B cell (primary cell): ENCODE results near the gene GPC5. TPM values are rescaled to one million over a fixed set of nuclear protein-coding genes. Genes with fewer than 3 reads are reported as not detected.

Experiments
- ATAC-seq: fragments of 200-7000 bp; cut with Tn5 transposase; one replicate; pipeline ENCODE4 v1.10.0; 2021; ENCODE audit warnings: low read depth, mild to moderate bottlenecking, moderate number of reproducible peaks, moderate library complexity
- CTCF ChIA-PET: fragments of 350-600 bp; sonication (Branson Sonifier 250); formaldehyde crosslinking; loops from one replicate; lab custom pipeline; 2021; ENCODE audit warnings: antibody characterized with exemption, inconsistent platforms; lab: Charles Lee
- POLR2A ChIA-PET: fragments of 350-600 bp; sonication (Branson Sonifier 250); formaldehyde crosslinking; loops from one replicate; lab custom pipeline; 2021; ENCODE audit warnings: antibody characterized with exemption; lab: Charles Lee
- DNase-seq: peaks from one replicate; pipeline ENCODE4 v3.0.0; 2013
- H2AFZ ChIP-seq: 2 replicates; pipeline ENCODE4 v1.6.1; 2012; ENCODE audit warnings: mild to moderate bottlenecking, low read depth, low read length; ENCODE audit not compliant: insufficient read depth, poor library complexity, severe bottlenecking
- H3K27ac ChIP-seq, 2 donors: 1 replicate in 1 of 2; 2 replicates in 1 of 2; pipeline ENCODE4 v1.5.1; 2012 to 2013; ENCODE audit warnings: low read length in 2 of 2, mild to moderate bottlenecking in 2 of 2, moderate library complexity in 1 of 2
- H3K27me3 ChIP-seq, 4 experiments: fragments of 200-600 bp in 1 of 4; sonication (generic) in 1 of 4; replicated peaks in 1 of 4; 1 replicate in 2 of 4; 2 replicates in 2 of 4; pipeline versions ENCODE4 v1.6.1 to v1.7.0; 2013 to 2016; ENCODE audit warnings: low read length in 3 of 4, mild to moderate bottlenecking in 2 of 4, mixed read lengths in 1 of 4, moderate library complexity in 1 of 4; ENCODE audit not compliant: insufficient read depth in 4 of 4, control insufficient read depth in 3 of 4; ENCODE audit errors: control extremely low read depth in 1 of 4
- H3K36me3 ChIP-seq, 2 experiments: replicated peaks in 1 of 2; 1 replicate in 1 of 2; 2 replicates in 1 of 2; pipeline versions ENCODE4 v1.6.1 to v1.7.1; 2013; ENCODE audit warnings: low read length in 1 of 2; ENCODE audit not compliant: insufficient read depth in 2 of 2, control insufficient read depth in 1 of 2; ENCODE audit errors: control extremely low read depth in 1 of 2, extremely low read depth in 1 of 2
- H3K4me1 ChIP-seq, 2 donors: fragments of 200-600 bp in 1 of 2; sonication (generic) in 1 of 2; 1 replicate in 1 of 2; 2 replicates in 1 of 2; pipeline versions ENCODE4 v1.5.1 to v1.6.1; 2013 to 2017; ENCODE audit warnings: low read length in 2 of 2; ENCODE audit not compliant: control insufficient read depth in 2 of 2, insufficient read depth in 2 of 2
- H3K4me2 ChIP-seq: replicated peaks from 2 replicates; pipeline ENCODE3; 2012; ENCODE audit warnings: mild to moderate bottlenecking, low read depth, low read length; ENCODE audit not compliant: poor library complexity, severe bottlenecking
- H3K4me3 ChIP-seq, 5 experiments: fragments of 200-600 bp in 1 of 5; sonication (generic) in 1 of 5; 1 replicate in 3 of 5; 2 replicates in 2 of 5; pipeline versions ENCODE4 v1.5.1 to v1.7.0; 2011 to 2016; ENCODE audit warnings: low read length in 4 of 5, mild to moderate bottlenecking in 4 of 5, low read depth in 2 of 5, control low read depth in 1 of 5, moderate library complexity in 1 of 5; ENCODE audit not compliant: insufficient read depth in 1 of 5; ENCODE audit errors: control extremely low read depth in 1 of 5, extremely low read depth in 1 of 5
- H3K79me2 ChIP-seq: fragments of 200-600 bp; sonication (generic); one replicate; pipeline ENCODE4 v1.6.0; 2016; ENCODE audit warnings: low read length; ENCODE audit not compliant: control insufficient read depth, insufficient read depth
- H3K9ac ChIP-seq: fragments of 200-600 bp; sonication (generic); 2 replicates; pipeline ENCODE4 v1.6.1; 2017; ENCODE audit warnings: mild to moderate bottlenecking, low read length, moderate library complexity
- H3K9me3 ChIP-seq, 3 donors: one replicate each; pipeline versions ENCODE4 v1.6.1 to v1.7.1; 2013; ENCODE audit warnings: low read length in 2 of 3; ENCODE audit not compliant: control insufficient read depth in 2 of 3, insufficient read depth in 1 of 3; ENCODE audit errors: control extremely low read depth in 1 of 3
- H4K20me1 ChIP-seq: 2 replicates; pipeline ENCODE4 v1.6.0; 2012; ENCODE audit warnings: mild to moderate bottlenecking, low read length; ENCODE audit not compliant: insufficient read depth, control insufficient read depth, poor library complexity, severe bottlenecking
- H3K27ac Mint-ChIP-seq: one replicate; pipeline ENCODE4 v1.8.0; 2021; ENCODE audit warnings: mixed read lengths
- H3K27me3 Mint-ChIP-seq: one replicate; pipeline ENCODE4 v1.8.0; 2021; ENCODE audit warnings: mixed read lengths
- H3K4me1 Mint-ChIP-seq: one replicate; pipeline ENCODE4 v1.8.0; 2021; ENCODE audit warnings: mixed read lengths
- H3K4me3 Mint-ChIP-seq: one replicate; pipeline ENCODE4 v1.8.0; 2021; ENCODE audit warnings: mixed read lengths
- H3K9me3 Mint-ChIP-seq: one replicate; pipeline ENCODE4 v1.8.0; 2022; ENCODE audit warnings: mixed read lengths; ENCODE audit not compliant: insufficient read depth
- CTCF ChIP-seq: fragments of 200-600 bp; IDR thresholded peaks from one replicate; pipeline ENCODE4 v1.8.0; 2022; ENCODE audit warnings: antibody characterized with exemption, mild to moderate bottlenecking
- EZH2 ChIP-seq: IDR thresholded peaks from 2 replicates; pipeline ENCODE4 v1.6.1; 2012; ENCODE audit warnings: borderline replicate concordance, low read depth, mild to moderate bottlenecking, moderate library complexity, low read length; ENCODE audit not compliant: insufficient read depth, poor library complexity, severe bottlenecking
- WGBS: methylation state at CpG from one replicate; pipeline ENCODE4 v1.1.5; 2013; ENCODE audit warnings: missing lambda C conversion rate; ENCODE audit not compliant: insufficient coverage; 5-methylcytosine and 5-hydroxymethylcytosine counted together
- intact Hi-C: fragments of 100-400 bp; cut with micrococcal nuclease; formaldehyde crosslinking; loops from one replicate; pipeline ENCODE4 v1.10.0; 2022
- polyA plus RNA-seq: library from polyadenylated mRNA; depleted of rRNA; stranded (reverse); fragments of >200 nt; gene quantifications from 2 replicates; pipeline ENCODE4 v1.2.3, GENCODE V29; 2012
- total RNA-seq, 2 donors: library from RNA; stranded (reverse); fragments of 120-200 nt in 1 of 2; gene quantifications; 1 replicate in 1 of 2; 2 replicates in 1 of 2; pipeline versions ENCODE4 v1.2.3 to v1.2.4, GENCODE V29; 2013 to 2022

The GPC5 gene
- total and polyA plus RNA-seq, 2 donors (not counting 1 experiment from before 2014, with no cell fraction given): 0.15 to 0.30 TPM

DNA sequence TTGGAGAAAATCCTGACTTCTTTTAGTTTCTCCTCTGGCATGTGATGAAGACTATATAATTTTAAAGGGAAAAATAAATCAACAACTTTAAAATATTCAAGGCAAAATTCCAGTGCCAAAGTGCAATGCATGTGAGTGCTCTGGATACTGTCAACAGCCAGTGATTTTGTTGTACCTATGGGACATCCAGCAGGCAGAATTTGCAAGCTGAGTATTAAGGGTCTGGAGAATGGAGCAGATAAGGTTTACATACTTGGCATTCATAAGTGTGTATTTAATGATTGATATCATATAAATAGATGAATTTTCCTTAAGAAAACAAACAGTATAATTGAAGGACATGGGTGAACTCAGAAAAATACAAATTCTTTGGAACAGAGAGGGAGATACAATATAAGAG lies 703.4 kb downstream of the GPC5 start:
- intact Hi-C loops: no loop called here
- peaks cover 2% of the 10 kb centered on the region for H3K9me3 Mint-ChIP-seq
- no peaks in the 10 kb centered on the region for H3K4me1 Mint-ChIP-seq

GRCh38 chr13:92103689-92104153 lies 705.3 kb downstream of the GPC5 start:
- no peak for ATAC-seq
- Histone ChIP-seq H3K27me3 (no peaks in the 10 kb centered on the region), H3K4me3 (no peak overlapping the region), H3K36me3 (no peaks in the 10 kb centered on the region), H3K27ac (no peak overlapping the region), H3K4me1 (no peaks in the 10 kb centered on the region), H3K9me3 (no peaks in the 10 kb centered on the region), H3K79me2 (no peaks in the 10 kb centered on the region), H2AFZ (no peak overlapping the region), H3K4me2 (no peak overlapping the region), H4K20me1 (no peaks in the 10 kb centered on the region), H3K9ac (no peak overlapping the region)
- intact Hi-C loops: no loop called here
- CTCF ChIA-PET: no interaction called here
- H3K27ac Mint-ChIP-seq: no peak overlapping the region
- POLR2A ChIA-PET: no interaction called here
- TF ChIP-seq EZH2: no peak
- TF ChIP-seq CTCF: no peak
- H3K4me3 Mint-ChIP-seq: no peak overlapping the region
- no peaks in the 10 kb centered on the region for H3K4me1 Mint-ChIP-seq
- H3K27me3 Mint-ChIP-seq: no peaks in the 10 kb centered on the region
- 63% methylated on average over 6 of the region's 6 CpGs for WGBS
- H3K9me3 Mint-ChIP-seq: no peaks in the 10 kb centered on the region
- DNase-seq: no peak

More for the DNA sequence above, 703.4 kb downstream of the GPC5 start:
- no peaks in the 10 kb centered on the region for H3K27me3 Mint-ChIP-seq
- TF ChIP-seq CTCF (no peak), EZH2 (no peak)
- Histone ChIP-seq H4K20me1 (no peaks in the 10 kb centered on the region), H3K27me3 (no peaks in the 10 kb centered on the region), H3K9me3 (no peaks in the 10 kb centered on the region), H2AFZ (no peak overlapping the region), H3K9ac (no peak overlapping the region), H3K4me2 (no peak overlapping the region), H3K4me1 (no peaks in the 10 kb centered on the region), H3K4me3 (no peak overlapping the region), H3K79me2 (no peaks in the 10 kb centered on the region), H3K36me3 (no peaks in the 10 kb centered on the region), H3K27ac (no peak overlapping the region)
- H3K27ac Mint-ChIP-seq: no peak overlapping the region
- ATAC-seq (no peak), DNase-seq (no peak)
- ChIA-PET CTCF (no interaction called here), POLR2A (no interaction called here)
- no peak overlapping the region for H3K4me3 Mint-ChIP-seq
